SK-N-SH (cell line): ENCODE measurements around the gene PRKN.

Experiments
- CTCF ChIP-seq: fragments of 200-600 bp; sonication (generic); IDR thresholded peaks from 2 replicates; pipeline ENCODE4 v1.6.1; 2017; ENCODE audit warnings: antibody characterized with exemption, mild to moderate bottlenecking, moderate library complexity
- EP300 ChIP-seq, 2 experiments: IDR thresholded peaks; 2 replicates each; pipeline versions ENCODE4 v1.4.0 to v1.6.1; 2012; ENCODE audit warnings: borderline replicate concordance in 1 of 2, low read depth in 1 of 2, low read length in 1 of 2
- GABPA ChIP-seq: IDR thresholded peaks from 2 replicates; pipeline ENCODE4 v1.4.0; 2012; ENCODE audit warnings: low read depth, mild to moderate bottlenecking
- RAD21 ChIP-seq: IDR thresholded peaks from 2 replicates; pipeline ENCODE4 v1.6.1; 2012; ENCODE audit warnings: mild to moderate bottlenecking, low read length

GRCh38 chr6:162733489-162733888 lies 5.9 kb upstream of the PRKN start:
- TF ChIP-seq RAD21: no peak
- TF ChIP-seq EP300 (IDR thresholded peaks at IDR 0.05; ENCODE audit: borderline replicate concordance in 1 of 2, low read depth in 1 of 2, low read length in 1 of 2): no peak
- no peak for TF ChIP-seq CTCF
- no peak for TF ChIP-seq GABPA
